Esophagus muscularis mucosa (tissue), 4 donors: ENCODE data around the gene ACADSB. TPM values are rescaled to one million over a fixed set of nuclear protein-coding genes. Genes with fewer than 3 reads are reported as not detected.

Source experiments
- DNase-seq: peaks from one replicate; pipeline ENCODE4 v3.0.0-alpha.2; 2017; ENCODE audit errors: extremely low spot score
- H3K27ac ChIP-seq, 4 donors: fragments of 200-600 bp; sonication (generic); replicated peaks in 1 of 4; 1 replicate in 3 of 4; 2 replicates in 1 of 4; pipeline ENCODE4 v1.5.1; 2016 to 2019; ENCODE audit warnings: mild to moderate bottlenecking in 1 of 4
- H3K27me3 ChIP-seq, 4 donors: fragments of 200-600 bp; sonication (generic); one replicate each; pipeline versions ENCODE4 v1.5.1 to v1.6.0; 2016 to 2019
- H3K36me3 ChIP-seq, 4 donors: fragments of 200-600 bp; sonication (generic); one replicate each; pipeline ENCODE4 v1.5.1; 2016 to 2019
- H3K4me1 ChIP-seq, 4 donors: fragments of 200-600 bp; sonication (generic); one replicate each; pipeline ENCODE4 v1.5.1; 2016 to 2019
- H3K4me3 ChIP-seq, 4 donors: fragments of 200-600 bp; sonication (generic); 1 replicate in 2 of 4; 2 replicates in 2 of 4; pipeline ENCODE4 v1.5.1; 2016 to 2019; ENCODE audit warnings: mild to moderate bottlenecking in 4 of 4, moderate library complexity in 1 of 4
- H3K9me3 ChIP-seq, 4 donors: fragments of 200-600 bp; sonication (generic); 1 replicate in 3 of 4; 2 replicates in 1 of 4; pipeline ENCODE4 v1.5.1; 2016 to 2019
- EP300 ChIP-seq: sonication (generic); formaldehyde crosslinking; IDR thresholded peaks from one replicate; pipeline ENCODE4 v1.6.1; 2017; ENCODE audit warnings: antibody characterized with exemption
- POLR2A ChIP-seq: fragments of 450-650 bp; IDR thresholded peaks from one replicate; pipeline ENCODE4 v1.6.1; 2017; ENCODE audit warnings: antibody characterized with exemption, moderate library complexity, mild to moderate bottlenecking, low read depth
- POLR2AphosphoS5 ChIP-seq, 2 donors: sonication (generic); formaldehyde crosslinking; IDR thresholded peaks; one replicate each; pipeline ENCODE4 v1.6.1; 2017; ENCODE audit warnings: antibody characterized with exemption in 2 of 2
- WGBS: methylation state at CpG from one replicate; pipeline ENCODE4 v1.1.5; 2018; 5-methylcytosine and 5-hydroxymethylcytosine counted together
- intact Hi-C: fragments of 100-400 bp; cut with DNase I; formaldehyde crosslinking; loops from one replicate; pipeline ENCODE4 v1.15.1; 2023
- total RNA-seq, 4 donors: library from RNA; depleted of rRNA; stranded (reverse); fragments of >200 nt; gene quantifications; one replicate each; pipeline versions ENCODE4 v1.1.0 to v1.2.1, GENCODE V29; 2016
- TF ChIP-seq, protein P1 (sequence below), 3 experiments: fragments of 200-600 bp in 2 of 3; fragments of 450-650 bp in 1 of 3; sonication (generic) in 2 of 3; IDR thresholded peaks; one replicate each; pipeline ENCODE4 v1.5.1; 2017 to 2019; ENCODE audit warnings: antibody characterized with exemption in 3 of 3, mild to moderate bottlenecking in 2 of 3, moderate library complexity in 1 of 3

ACADSB gene
- total RNA-seq, 4 donors from 2014 or later, result 12.9 to 19.1 (median 14.0) TPM

DNA sequence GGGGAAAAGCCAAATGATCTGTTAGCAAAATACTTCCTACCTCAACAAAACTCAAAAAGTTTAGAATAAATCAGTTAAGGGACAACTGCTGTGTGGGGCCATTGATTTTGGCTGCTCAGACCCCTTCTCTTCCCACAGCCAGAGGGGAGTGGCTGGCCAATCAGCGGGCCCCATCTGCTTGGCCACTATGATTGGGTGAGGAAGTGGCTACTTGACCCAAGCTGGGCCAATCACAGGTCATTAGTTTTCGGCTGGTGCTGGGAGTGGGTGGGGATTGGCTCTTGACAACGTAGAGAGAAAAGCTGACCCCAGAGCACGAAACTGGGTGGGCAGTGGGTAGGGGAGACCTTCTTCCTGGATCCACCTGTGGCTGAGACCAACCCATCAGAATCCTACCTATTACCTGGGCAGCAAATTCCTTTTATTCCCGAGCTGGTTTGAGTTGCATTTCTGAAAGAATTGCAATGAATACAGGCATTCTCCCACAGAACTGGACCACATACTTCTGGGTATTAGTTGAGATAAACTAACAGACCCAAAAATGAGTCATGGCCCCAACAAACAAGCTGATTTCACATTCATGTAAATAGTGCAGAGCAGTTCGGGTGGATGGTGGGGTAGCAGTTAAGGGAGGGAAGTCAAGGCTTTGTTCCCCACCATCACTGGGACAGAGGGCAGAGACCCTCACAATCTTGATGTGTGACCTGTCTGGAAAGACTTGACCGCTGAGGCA is 91.4 kb downstream of the ACADSB start:
- no peak overlapping the region for H3K27ac ChIP-seq
- H3K9me3 ChIP-seq, result no peaks in the 10 kb centered on the region
- no peaks in the 10 kb centered on the region for H3K36me3 ChIP-seq
- intact Hi-C loops, result no loop called here
- TF ChIP-seq POLR2A (no peak), POLR2AphosphoS5 (IDR thresholded peaks at IDR 0.05) (no peak), EP300 (no peak)
- TF ChIP-seq, protein P1, sequence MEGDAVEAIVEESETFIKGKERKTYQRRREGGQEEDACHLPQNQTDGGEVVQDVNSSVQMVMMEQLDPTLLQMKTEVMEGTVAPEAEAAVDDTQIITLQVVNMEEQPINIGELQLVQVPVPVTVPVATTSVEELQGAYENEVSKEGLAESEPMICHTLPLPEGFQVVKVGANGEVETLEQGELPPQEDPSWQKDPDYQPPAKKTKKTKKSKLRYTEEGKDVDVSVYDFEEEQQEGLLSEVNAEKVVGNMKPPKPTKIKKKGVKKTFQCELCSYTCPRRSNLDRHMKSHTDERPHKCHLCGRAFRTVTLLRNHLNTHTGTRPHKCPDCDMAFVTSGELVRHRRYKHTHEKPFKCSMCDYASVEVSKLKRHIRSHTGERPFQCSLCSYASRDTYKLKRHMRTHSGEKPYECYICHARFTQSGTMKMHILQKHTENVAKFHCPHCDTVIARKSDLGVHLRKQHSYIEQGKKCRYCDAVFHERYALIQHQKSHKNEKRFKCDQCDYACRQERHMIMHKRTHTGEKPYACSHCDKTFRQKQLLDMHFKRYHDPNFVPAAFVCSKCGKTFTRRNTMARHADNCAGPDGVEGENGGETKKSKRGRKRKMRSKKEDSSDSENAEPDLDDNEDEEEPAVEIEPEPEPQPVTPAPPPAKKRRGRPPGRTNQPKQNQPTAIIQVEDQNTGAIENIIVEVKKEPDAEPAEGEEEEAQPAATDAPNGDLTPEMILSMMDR (IDR thresholded peaks at IDR 0.05), result no peak
- DNase-seq, result no peak
- peaks cover 0 to 24% (median 0%) of the 10 kb centered on the region in 4 donors for H3K27me3 ChIP-seq
- 85% methylated on average over 5 of the region's 7 CpGs for WGBS
- no peaks in the 10 kb centered on the region for H3K4me1 ChIP-seq
- H3K4me3 ChIP-seq, result no peak overlapping the region

DNA sequence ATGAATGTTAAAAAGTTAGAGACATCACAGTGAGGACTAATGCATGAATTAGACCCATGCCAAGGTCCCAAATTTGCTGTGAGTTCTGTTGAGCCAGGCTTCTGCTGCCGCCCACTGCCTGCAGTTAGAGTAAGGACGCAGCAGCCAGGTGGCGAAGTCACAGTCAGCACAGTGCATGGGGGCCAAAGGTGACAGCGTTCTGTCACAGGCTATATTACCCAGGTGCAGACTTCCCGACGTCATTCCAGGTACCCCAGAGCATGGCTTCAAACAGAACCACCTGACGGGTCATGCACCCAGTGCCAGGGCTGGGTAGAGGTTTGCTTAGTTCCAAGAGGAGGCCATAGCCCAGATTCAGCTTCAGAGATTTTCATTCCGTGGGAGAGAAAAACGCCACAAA is 93.1 kb downstream of the ACADSB start:
- Histone ChIP-seq H3K27me3 (peaks cover 0 to 11% (median 0%) of the 10 kb centered on the region in 4 donors), H3K4me1 (no peaks in the 10 kb centered on the region), H3K27ac (no peak overlapping the region), H3K9me3 (no peaks in the 10 kb centered on the region), H3K36me3 (no peaks in the 10 kb centered on the region), H3K4me3 (no peak overlapping the region)
- no peak for TF ChIP-seq EP300
- no peak for TF ChIP-seq POLR2A
- no peak for TF ChIP-seq POLR2AphosphoS5 (IDR thresholded peaks at IDR 0.05)
- TF ChIP-seq, protein P1 (IDR thresholded peaks at IDR 0.05), result no peak
- DNase-seq, result no peak
- WGBS, result 64% methylated on average over 9 of the region's 9 CpGs
- intact Hi-C loops, result no loop called here

DNA sequence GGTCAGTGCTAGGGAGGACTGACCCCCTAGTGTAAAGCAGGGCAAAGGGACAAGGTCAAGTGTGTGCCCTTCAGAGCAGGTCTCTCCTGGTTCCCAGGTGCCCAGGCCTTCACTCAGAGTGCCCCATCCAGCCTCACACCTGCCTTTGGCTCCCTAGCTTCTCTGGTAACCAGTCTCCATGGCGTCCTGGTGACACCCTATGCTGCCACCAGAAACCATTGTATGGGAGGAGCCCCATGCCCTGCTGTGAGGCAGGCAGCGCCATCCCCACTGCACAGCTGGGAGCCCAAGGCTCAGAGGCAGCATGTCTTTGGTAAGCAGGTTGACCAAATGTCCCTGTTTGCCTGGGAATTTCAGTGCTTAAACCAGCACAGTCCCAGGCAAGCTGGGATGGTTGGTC is 93.9 kb downstream of the ACADSB start:
- intact Hi-C loops, result no loop called here
- Histone ChIP-seq H3K36me3 (no peaks in the 10 kb centered on the region), H3K4me3 (no peak overlapping the region), H3K27ac (no peak overlapping the region), H3K4me1 (no peaks in the 10 kb centered on the region), H3K27me3 (peaks cover 0 to 6% (median 0%) of the 10 kb centered on the region in 4 donors), H3K9me3 (no peaks in the 10 kb centered on the region)
- DNase-seq, result no peak
- TF ChIP-seq, protein P1 (IDR thresholded peaks at IDR 0.05), result no peak
- no peak for TF ChIP-seq POLR2A
- no peak for TF ChIP-seq EP300
- no peak for TF ChIP-seq POLR2AphosphoS5 (IDR thresholded peaks at IDR 0.05)
- WGBS, result no CpG with 5 or more reads among the region's 2 CpGs

DNA sequence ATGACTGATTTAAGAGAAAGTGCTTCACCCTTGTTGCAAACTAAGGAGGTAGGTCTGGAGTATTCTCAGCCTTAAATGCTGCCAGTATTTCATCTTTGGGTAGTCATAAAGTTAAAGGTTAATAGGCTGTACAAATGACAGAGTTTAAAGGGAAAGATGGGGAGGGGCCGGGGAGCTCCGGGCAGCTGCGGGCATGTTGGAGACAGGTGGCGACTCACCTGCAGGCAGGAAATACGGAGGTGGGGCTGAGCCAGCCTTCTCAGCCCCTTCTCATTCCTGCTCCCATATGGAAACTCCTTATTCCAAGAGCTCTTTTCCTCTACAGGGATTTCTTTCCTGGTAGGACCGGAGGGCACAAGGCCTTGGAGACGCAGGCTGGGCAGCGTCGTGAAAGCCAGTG is 95.1 kb downstream of the ACADSB start:
- Histone ChIP-seq H3K27me3 (peaks cover 0 to 6% (median 0%) of the 10 kb centered on the region in 4 donors), H3K9me3 (no peaks in the 10 kb centered on the region), H3K36me3 (no peaks in the 10 kb centered on the region), H3K4me3 (no peak overlapping the region), H3K4me1 (no peaks in the 10 kb centered on the region), H3K27ac (no peak overlapping the region)
- no peak for TF ChIP-seq POLR2AphosphoS5 (IDR thresholded peaks at IDR 0.05)
- TF ChIP-seq, protein P1 (IDR thresholded peaks at IDR 0.05), result no peak
- no peak for TF ChIP-seq EP300
- no peak for TF ChIP-seq POLR2A
- WGBS, result 85% methylated on average over 9 of the region's 9 CpGs
- DNase-seq, result no peak
- intact Hi-C loops, result no loop called here

Other genes starting within 250 kb of the ACADSB start
- under 1 TPM; 0.17 to 0.63 (median 0.43) TPM for gene CUZD1, start 163.1 kb upstream of the ACADSB start, total RNA-seq
- 1 to 10 TPM in 3 of 4 donors, not detected in 1; 1.2 to 3.1 (median 2.7) TPM for gene FAM24B, start 129.4 kb upstream of the ACADSB start, total RNA-seq
- not detected for gene FAM24A, start 98.4 kb upstream of the ACADSB start, total RNA-seq
- gene C10orf88, start 54.8 kb upstream of the ACADSB start, total RNA-seq, result 1 to 10 TPM; 5.5 to 7.3 (median 5.9) TPM
- gene PSTK, start 28.6 kb upstream of the ACADSB start, total RNA-seq, result 1 to 10 TPM; 1.4 to 3.3 (median 2.7) TPM
- gene IKZF5, start 211 bp upstream of the ACADSB start, total RNA-seq, result 10 to 100 TPM in 1 of 4 donors, 1 to 10 TPM in 3; 5.7 to 12.0 (median 7.2) TPM
- gene HMX3, start 127.0 kb downstream of the ACADSB start, total RNA-seq, result not detected
- not detected for gene HMX2, start 139.1 kb downstream of the ACADSB start, total RNA-seq
- 10 to 100 TPM; 67.9 to 90.1 (median 78.8) TPM for gene BUB3, start 145.4 kb downstream of the ACADSB start, total RNA-seq